ENCODE measurements around the gene SECTM1.
A peak's percentile ranks its signal among the peaks of the same experiment; 100 is the strongest.

The SECTM1 gene

GRCh38 chr17:82297714-82298537 lies 35.6 kb downstream of the SECTM1 start:
- DNase-seq, result peak; percentile 95

GRCh38 chr17:82297280-82297713 lies 36.3 kb downstream of the SECTM1 start:
- DNase-seq, result peak; percentile 88

GRCh38 chr17:82296511-82297279 lies 36.9 kb downstream of the SECTM1 start:
- no peak for DNase-seq

GRCh38 chr17:82295472-82295814 lies 38.1 kb downstream of the SECTM1 start:
- DNase-seq, result no peak

- DNase-seq, result no peak
Measured at GRCh38 chr17:82294064-82294773, 39.3 kb downstream of the SECTM1 start.

- DNase-seq, result peak; percentile 94
Measured at GRCh38 chr17:82292251-82293154, 41.1 kb downstream of the SECTM1 start.

GRCh38 chr17:82291582-82292250 lies 41.9 kb downstream of the SECTM1 start:
- DNase-seq, result no peak

- no peak for DNase-seq
Measured at GRCh38 chr17:82287868-82288801, 45.4 kb downstream of the SECTM1 start.

GRCh38 chr17:82287013-82287867 lies 46.3 kb downstream of the SECTM1 start:
- no peak for DNase-seq

GRCh38 chr17:82285141-82285540 lies 48.4 kb downstream of the SECTM1 start:
- no peak for DNase-seq

- DNase-seq, result peak; percentile 66
Measured at GRCh38 chr17:82283208-82283749, 50.3 kb downstream of the SECTM1 start.

GRCh38 chr17:82282239-82283207 lies 51.0 kb downstream of the SECTM1 start:
- DNase-seq, result no peak

- DNase-seq, result peak; percentile 76
Measured at GRCh38 chr17:82281502-82282238, 51.9 kb downstream of the SECTM1 start.

- DNase-seq, result no peak
Measured at GRCh38 chr17:82281076-82281475, 52.5 kb downstream of the SECTM1 start.

GRCh38 chr17:82280537-82280936 lies 53.0 kb downstream of the SECTM1 start:
- DNase-seq, result no peak

GRCh38 chr17:82278786-82279391 lies 54.7 kb downstream of the SECTM1 start:
- DNase-seq, result no peak

- DNase-seq, result no peak
Measured at GRCh38 chr17:82278308-82278707, 55.3 kb downstream of the SECTM1 start.

All from stimulated activated CD4-positive, alpha-beta T cell treated with anti-CD3 and anti-CD28 coated beads, Interleukin-4, amount 100 ng/mL, for 24 hours (primary cell).